HG03097 (cell line): ENCODE data around the gene SGPL1.
"Not testable (repeated sequence)": the region's sequence is repeated elsewhere in the genome, so short reads cannot be mapped to it uniquely, and the experiment has no call there.

Source experiments
- ATAC-seq: cut with Tn5 transposase; IDR thresholded peaks from one replicate; pipeline ENCODE4 v1.9.1; 2021; ENCODE audit not compliant: unreplicated experiment, low FRiP score

Gene SGPL1

DNA sequence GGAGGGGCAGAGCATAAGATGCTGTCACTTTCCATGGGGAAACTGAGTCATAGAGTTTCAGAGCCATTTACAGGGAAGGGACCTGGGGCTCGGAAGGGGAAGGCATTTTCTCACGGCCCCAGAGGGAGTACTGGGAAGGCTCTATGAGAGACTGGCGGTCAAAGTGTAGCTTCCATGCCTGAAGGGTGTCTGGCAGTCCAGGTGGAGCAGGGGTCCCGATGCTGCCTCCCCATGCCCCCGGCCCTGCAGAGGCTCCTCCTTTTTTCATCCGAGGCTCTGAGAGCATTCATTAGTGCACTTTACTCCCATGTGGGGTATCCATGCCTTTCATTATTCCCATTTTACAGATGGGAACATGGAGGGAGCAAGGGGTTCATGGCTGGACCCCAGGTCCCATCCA, 100.5 kb downstream of the SGPL1 start:
- ATAC-seq: no peak

GRCh38 chr10:70917226-70917625, 101.5 kb downstream of the SGPL1 start:
- no peak for ATAC-seq

DNA sequence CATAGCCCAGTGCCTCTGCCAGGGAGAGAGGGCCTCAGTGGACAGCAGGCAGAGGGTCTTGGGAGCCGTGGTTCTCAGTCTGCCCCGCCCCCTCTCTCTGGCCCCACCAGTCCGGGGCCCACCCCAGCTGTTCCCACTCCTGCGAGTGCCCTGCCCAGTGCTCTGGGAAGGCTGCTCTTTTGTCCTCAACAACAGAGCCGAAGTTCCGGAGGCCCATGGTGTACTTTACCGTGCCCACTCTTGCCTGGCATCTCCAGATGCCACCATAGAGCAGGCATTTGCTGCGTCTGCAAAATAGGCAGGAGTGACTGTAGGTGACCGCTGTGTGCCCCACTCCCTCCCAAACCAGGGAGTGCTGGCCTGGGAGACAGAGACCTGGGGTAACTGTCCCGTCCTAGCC, 101.9 kb downstream of the SGPL1 start:
- ATAC-seq: no peak

DNA sequence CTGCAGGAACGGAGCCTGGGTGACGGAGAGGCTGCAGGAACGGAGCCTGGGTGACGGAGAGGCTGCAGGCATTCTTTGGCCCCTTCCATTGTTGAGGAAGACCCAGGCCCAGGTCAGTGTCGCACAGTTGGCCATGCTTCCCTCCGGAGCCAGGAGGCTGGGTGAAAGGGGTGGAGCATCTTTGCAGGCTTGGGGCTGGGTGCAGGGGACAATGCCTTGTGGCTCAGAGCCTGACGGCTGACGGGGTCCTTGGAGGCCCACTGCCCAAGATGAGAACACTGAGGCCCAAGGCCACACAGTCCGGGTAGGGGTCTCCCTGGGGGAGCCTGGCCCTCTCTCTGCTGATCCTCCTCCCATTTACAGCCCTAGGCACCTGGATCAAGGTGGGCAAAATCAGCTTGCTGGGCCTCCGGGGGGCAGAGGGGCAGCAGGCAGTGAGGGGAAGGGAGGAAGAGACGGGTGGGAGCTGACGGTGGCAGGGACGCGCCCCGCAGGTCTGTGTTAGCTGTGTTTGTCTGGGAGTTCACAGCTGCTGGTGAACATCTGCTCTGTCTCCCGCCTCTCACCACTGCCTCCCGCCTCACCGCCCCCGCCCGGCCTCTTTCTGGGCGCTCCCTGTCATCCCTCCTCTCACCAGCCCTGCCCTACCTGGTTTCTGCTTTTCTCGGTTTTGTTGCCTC, 103.2 kb downstream of the SGPL1 start:
- no peak for ATAC-seq

DNA sequence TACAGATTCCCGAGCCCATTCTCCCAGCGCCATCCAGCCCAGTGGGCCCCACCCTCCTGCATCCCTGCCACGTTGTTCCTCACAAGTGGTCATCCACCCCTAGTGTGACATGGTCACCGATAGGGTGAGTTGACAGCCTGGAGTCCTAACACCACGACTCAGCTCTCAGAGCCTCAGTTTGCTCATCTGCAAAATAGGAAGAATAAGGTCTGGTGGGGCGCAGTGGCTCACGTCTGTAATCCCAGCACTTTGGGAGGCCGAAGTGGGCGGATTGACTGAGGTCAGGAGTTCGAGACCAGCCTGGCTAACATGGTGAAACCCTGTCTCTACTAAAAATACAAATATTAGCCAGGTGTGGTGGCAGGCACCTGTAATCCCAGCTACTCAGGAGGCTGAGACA, 104.2 kb downstream of the SGPL1 start:
- ATAC-seq: not testable (repeated sequence)

DNA sequence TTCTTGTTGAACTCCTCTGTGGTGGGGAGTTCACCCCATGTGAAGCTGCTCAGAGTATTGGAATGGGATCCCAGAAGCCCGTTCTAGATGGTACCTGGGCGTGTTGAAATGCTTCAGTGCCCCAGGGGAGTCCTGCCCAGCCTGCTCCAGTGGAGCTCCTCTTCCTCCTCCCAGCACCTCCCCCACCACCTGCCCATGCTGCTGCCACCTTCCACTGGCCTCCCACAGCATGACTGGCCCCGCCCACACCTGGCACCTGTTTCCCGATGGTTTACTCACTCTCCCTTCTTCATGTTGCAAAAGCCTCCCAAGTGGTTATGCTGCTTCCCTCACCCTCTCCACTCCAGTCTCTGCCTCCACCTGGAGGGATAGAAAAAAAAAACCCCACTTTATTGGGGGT, 104.8 kb downstream of the SGPL1 start:
- no peak for ATAC-seq

DNA sequence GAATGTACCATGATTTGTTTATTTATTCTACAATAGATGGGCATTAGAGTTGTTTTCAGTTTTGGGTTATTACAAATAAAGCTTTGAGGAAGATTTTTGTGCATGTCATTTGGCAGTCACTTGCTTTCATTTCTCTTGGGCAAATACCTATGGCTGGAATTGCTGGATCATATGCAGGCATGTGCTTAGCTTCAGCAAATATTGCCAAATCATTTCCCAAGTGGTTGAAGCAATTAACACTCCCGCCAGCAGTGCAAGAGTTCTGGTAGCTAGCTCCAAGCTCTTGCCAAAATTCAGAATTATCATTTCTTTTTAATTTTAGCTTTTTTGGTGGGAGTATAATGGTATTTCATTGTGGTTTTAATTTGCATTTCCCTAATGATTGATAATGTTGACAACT, 105.5 kb downstream of the SGPL1 start:
- no peak for ATAC-seq

GRCh38 chr10:70923696-70924095, 107.9 kb downstream of the SGPL1 start:
- no peak for ATAC-seq

DNA sequence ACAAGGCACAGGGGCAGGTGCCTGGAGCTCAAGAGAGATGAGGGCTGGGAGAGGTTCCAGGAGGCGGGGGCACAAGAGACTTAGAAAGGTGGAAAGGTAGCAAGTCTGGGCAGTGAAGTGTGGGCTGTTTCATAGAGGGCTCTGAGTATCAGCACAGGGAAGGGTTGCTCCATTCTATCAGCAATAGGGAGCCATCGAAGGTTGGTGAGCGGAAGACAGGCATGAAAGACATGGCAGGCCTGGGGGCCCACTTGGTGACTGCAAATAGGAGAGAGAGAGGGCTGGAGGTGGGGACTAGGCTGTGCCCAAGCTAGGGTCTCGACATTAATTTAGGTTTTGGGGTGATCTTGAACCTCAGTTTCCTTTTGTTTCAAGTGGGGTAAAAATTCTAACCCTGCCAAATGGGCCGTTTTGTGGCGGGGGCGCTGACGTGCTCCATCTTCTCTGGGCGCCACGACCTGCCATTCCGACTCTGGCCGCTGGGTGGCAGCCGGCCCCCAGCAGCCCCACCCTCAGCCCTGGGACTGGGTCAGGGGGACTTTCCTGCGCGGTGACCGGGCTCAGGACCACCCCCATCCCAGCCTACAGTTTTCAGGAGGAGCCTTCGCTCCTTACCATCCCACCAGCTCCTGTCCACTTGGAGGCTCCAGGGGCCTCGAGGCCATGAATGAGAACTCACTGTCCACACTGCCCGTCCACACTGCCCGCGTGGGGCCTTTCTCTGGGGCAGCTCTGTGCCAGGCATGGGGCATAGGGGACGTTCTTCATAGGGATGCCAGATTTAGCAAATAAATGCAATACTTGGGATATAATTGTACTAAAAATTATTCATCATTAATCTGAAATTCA, 109.9 kb downstream of the SGPL1 start:
- no peak for ATAC-seq

DNA sequence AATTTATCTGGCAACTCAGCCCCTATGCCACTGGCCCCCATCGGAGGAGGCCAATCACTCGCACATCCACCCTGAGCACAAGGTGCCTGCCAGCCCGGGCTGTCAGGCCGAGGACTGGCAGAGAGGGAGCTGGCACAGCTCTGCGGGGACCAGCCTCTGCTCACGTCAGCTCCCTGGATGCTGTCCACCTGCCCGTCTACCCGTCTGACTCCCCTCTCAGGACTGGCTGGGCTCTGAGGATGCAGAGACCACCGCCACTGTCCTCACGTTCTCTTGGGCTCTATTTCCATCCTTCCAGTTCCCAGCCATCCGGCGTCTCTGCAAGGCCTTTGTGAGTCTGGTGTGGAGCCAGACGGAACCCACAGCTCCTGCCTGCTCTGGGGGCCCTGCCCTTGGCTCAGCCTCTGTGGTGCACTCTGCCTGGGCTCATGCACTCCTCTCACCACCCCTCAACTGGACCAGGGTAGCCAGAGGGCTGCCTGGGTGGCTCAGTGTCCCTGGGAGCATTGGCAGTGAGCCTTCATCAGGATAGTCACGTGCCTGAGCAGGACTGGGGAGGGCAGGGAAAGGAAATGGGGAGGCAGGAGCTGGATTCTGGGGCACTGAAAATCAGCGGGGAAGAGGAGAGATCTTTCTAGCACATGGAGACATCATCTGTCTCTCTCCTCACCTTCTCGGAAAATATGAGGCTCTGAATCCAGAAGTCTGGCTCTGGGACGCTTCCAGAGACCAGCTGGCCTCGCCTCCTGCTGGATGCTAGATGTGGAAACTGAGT, 110.7 kb downstream of the SGPL1 start:
- no peak for ATAC-seq

GRCh38 chr10:70927189-70927943, 111.6 kb downstream of the SGPL1 start:
- no peak for ATAC-seq

DNA sequence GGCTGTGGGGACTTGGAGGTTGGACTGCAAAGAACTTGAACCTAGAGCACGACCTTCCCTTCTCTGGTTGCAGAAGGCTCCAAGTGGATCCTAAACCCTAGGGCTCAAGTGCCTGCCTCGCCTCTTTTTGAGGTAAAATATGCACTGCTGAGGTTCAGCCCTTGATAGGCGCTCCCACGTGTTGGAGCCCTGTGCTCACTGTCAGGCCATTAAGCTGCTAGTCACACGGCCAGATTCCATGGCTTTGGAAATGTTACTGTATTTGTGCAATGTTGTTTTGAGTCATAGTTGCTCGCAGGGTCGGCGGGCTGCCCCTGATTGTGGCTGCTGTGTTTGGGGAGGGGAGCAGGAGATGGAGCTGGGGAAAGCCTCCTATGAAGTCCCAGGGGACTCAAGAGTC, 112.4 kb downstream of the SGPL1 start:
- no peak for ATAC-seq

- no peak for ATAC-seq
These were observed 114.7 kb downstream of the SGPL1 start for GRCh38 chr10:70930263-70931000.
